Daoy (cell line): ENCODE results near the gene TNFAIP8. TPM values are rescaled to one million over a fixed set of nuclear protein-coding genes. Genes with fewer than 3 reads are reported as not detected.

Experiments
- DNase-seq: peaks from one replicate; pipeline ENCODE4 v3.0.0-alpha.2; 2015; ENCODE audit warnings: low read depth
- total RNA-seq: library from RNA; depleted of rRNA; stranded (reverse); fragments of >200 nt; shearing (Covaris generic); gene quantifications from 2 replicates; pipeline ENCODE4 v1.2.3, GENCODE V29; 2014

TNFAIP8 gene
- total RNA-seq, 1 experiment from 2014 or later = 51.7 TPM

DNA sequence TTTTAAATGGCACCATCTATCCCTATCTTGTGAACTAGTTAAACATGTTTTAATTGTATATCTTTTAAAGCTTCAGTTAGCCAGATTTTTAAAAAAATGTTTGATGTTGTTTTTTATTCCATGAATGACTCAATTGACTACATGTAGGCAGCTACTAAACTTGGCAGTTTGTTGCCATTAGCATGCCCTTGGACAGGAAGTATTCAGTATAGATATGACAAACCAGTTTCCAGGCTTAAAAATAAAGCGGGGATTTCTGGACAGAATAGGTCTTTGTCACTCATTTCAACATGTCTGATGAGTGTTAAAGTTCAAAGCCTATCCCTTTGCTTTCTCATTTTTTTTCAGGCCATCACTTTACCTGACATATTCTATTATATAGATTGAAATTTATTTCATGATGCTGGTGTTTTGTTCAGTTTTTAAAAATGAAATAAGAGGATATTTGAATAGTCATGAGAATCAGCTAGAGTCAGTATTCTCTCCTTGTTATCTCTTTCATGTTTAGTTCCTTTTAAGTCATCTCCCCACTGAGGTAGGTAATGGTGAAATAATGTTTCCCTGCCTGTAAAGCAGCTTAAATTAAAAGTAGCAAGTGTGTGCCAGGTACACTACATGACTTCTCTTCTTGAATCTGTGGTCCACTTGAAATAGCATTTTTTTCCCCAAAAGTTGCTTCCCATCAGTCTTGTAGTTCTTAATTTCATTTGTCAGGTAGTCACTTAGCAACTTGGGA lies 11.9 kb downstream of the TNFAIP8 start:
- peak; percentile 59 for DNase-seq

DNA sequence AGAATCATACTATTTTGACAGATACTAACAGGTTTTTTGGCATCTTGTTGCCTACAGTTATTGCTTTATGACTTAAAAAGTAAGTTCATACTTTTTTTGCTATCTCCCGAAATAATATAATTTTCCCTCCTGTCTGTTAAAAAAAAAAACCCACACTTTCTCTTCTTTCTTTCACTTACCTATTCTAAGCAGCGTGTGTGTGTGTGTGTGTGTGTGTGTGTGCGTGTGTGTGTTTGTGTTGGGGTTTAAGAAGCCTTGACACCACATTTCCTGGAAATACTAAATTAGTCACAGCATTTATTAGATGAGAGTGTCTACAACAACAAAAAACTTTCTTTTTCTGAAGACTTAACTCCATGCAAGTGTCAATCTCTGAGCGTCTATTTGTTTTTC lies 12.4 kb downstream of the TNFAIP8 start:
- no peak for DNase-seq

DNA sequence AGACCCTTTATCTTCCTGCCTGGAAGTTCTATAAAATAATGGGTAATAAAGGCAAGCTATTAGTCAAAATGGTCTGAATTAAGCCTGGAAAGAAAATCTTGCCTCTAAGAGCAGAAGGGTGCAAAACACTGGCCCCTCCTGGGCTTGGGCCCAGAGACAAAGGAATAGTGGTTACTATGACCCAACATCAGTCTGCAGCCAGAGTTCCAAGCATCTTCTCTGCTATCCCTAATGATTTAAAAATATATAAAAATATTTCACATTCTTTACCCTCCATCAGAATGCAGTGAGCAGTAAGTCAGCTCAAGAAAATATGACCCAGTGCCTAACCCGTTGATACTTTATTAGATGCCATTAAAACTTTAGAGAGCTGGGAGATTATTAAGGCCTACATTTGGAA lies 14.7 kb downstream of the TNFAIP8 start:
- DNase-seq = no peak

DNA sequence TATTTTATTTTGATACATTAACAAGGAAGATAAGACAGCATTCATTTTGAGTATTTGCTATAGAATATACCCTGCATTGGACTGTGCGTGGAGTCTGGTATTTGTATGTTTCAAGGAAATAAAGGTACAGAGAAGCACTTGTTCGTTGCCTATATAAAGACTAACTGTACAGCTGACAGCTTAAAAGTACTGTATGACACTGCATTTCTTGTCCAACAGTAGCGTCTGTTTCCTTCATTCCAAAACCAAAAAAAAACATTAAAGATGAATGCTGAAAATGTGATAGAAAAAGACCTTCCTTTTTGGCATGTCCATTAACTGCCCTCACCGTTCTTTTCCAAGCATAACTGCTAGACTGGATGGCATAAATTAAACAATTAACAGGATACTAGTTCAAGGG lies 15.3 kb downstream of the TNFAIP8 start:
- DNase-seq = no peak

DNA sequence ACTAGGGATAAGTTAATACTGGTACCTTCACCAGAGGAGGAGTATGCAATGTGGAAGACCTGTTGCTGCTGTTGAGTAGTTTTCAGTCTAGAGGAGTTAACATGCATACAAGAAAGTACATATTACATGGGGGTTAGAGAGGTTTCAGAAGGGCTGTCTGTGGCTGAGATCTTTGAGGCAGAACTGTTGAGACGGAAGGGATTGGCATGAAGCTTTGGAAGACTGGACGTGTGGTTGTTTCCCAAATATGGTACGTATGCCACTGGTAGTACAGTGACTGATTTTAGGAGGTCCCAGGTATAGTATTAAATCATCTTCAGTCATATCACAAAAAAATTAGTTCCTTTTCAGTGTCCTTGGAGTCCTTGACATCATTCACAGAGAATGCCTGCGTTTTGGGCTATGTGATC lies 17.6 kb downstream of the TNFAIP8 start:
- no peak for DNase-seq

DNA sequence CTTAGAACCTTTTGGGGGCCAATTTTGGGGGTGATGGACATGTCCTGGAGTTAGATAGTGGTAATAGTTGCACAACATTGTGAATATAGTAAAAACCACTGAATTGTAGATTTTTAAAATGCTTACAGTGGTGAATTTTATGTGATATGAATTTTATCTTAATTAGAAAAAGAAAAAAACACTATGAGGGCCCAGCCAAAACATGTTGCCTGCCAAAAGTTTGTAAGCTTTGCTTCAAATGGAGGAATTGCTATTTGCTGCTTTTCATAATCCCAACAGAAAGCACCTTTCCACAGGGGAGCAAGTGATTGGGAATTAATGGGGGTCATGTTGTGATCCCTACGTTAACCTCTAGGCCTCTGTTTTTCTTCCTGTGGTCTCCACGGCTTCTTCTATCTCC lies 19.1 kb downstream of the TNFAIP8 start:
- DNase-seq = no peak

DNA sequence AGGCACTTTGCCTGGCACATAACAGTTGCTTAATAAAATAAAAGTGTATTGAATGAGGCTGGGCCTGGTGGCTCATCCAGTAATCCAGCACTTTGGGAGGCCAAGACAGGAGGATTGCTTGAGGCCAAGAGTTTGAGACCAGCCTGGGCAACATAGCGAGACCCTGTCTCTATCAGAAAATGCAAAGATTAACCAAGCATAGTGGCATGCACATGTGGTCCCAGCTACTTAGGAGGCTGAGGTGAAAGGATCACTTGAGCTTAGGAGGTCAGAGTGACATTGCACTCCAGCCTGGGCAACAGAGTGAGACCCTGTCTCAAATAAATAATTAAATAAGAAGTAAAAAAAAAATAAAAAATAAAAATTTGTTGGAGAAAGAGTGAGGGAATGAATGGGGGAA lies 21.2 kb downstream of the TNFAIP8 start:
- DNase-seq = no peak

DNA sequence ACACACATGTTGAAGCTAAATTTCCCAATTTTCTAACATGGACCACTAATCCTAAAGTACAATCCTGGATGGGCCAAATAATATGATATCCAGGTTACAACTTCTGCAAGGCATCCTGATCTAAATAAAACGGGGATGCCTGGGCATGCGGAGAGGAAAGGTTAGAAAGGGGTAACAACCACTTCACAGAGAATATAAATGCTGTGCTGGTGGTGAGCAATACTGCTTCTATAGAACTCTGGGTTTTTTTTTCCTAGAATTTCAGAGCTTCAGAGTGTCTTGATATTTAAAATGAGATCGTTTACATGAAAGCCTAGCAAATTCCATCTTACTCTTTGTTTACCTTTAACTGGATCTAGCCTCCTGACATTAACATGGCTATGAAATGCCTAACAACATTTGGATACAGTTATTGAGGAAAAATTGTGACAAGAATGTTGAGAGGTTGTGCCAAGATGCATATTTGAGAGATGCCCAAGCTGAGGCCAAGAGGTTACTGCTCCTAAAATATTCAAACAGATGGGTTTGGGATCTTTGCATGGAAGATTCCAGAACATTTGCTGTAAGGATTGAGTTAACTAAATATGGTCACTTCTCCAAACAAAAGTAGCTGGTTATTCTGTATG lies 22.4 kb downstream of the TNFAIP8 start:
- no peak for DNase-seq

DNA sequence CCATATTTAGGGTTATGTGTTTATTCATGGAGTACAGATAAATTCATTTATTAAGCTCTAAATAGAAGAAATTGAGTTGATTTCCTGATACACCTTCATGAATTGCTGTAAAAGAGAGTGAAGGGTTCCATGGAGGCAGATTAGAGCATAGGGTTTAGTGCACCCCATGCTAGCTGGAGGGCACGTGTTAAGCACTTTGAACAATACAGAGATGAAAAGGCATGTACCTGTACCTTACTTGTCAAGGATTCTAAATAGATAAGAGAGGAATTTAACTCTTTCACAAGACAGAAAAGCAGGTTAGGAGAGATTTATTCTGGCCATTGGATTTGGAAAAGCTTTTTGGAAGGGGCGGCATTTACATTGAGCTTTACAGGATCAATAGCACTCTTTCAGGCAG lies 23.3 kb downstream of the TNFAIP8 start:
- no peak for DNase-seq

DNA sequence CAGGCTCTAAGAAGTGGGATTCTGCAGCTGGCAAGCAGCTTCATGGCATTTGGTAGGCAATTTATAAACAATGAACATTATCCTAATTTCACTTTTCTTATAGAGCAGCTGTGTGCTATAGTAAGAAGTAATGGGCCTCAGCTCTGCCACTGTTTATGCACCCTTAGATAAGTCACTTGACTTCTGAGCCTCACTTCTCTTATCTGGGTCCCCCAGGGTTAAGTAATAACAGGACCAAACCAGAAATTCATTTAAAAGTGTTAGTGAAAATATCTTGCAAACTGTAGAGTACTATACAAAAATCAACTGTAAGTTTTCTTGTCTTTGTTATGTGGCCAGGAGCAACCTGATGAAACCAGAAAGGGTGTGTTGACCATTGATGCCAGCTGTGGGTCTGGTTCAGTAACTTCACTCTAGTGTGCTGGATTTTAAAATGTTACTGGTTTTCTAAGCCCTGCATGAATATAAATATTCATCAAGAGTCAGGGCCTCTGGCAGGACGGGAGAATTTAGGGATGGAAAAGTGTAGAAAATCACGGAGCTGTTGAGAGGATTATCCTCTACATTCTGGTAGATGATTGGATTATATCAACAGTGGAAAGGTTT lies 24.2 kb downstream of the TNFAIP8 start:
- DNase-seq = no peak

DNA sequence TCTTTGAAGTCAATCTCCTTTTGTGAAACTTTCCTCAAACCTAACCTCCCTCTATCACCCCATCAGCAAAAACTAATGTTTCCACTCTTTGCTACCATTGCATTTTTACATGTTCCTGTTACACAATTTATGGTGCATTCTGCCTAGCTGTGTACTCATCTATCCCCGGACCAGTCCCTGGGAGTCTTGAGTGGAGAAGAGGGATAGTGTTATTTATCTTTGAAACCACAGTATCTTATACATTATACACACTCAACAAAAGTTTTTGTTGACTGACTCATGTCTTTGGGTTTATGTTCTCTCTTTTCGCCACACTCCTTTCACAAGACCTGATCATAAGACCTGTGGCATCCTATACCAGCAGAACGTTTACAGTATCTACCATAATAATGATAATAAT lies 26.4 kb downstream of the TNFAIP8 start:
- DNase-seq = no peak

DNA sequence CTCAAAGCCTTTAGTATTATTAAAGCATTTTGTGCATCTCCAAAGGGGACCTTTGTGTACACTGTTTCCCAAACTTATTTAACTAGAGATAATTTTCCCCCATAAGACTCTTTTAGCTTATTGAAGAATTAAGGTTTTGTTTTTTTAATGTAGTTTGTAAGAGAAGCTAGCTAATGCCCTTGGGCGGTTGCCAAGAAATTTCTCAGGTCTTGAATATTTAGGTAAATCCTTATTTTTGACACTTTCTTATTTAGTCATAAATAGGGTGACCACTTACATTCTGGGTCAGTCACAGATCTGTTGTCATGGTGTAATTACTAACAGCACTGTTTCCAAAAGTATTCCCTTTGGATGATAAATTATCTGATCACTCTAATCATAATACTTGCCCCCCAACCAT lies 27.2 kb downstream of the TNFAIP8 start:
- DNase-seq = no peak

DNA sequence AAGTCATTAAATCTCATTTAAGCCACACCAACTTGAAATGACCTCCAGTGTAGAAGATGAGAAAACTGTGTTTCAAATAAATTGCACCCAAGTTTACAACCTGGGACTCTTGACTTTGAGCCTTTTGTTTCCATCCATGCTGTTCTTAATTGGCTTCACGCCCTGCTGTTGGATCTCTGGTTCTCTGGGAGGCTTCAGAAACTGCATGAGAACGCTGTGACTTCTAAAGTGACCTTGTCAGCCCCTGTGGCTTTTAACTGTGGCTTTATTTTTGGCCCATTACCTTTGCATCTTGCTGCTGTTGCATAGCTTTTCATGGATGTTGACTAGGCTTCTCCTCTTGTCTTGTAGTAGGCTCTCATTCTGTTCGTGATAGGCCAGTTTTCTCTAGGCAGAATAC lies 29.3 kb downstream of the TNFAIP8 start:
- DNase-seq = no peak

DNA sequence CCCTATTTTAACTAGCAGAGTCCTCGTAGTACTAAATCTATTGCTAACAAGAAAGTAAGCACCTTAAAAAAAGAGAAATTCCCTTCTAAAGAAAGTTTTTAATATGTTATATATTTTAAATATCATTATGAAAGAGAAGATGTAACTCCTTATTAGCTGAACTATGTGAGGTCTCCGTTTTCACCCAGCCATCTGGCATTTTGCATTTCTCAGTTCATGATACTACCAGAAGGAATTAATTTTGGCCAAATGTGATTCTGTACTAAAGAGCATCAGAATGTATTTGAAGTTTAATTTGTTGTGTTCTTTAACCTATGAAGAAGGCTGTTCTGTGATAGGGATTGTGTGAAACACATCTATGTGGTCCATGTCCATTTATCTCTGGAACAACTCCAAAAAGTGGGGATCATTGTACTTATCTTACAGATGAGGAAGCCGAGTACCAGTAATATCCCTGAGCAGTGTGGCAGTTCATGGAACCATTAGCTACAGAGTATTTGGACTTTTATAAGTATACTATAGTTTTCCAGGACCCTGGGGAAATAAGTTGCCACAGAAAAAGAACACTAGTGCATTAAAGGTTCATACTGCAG lies 29.8 kb downstream of the TNFAIP8 start:
- DNase-seq = no peak

DNA sequence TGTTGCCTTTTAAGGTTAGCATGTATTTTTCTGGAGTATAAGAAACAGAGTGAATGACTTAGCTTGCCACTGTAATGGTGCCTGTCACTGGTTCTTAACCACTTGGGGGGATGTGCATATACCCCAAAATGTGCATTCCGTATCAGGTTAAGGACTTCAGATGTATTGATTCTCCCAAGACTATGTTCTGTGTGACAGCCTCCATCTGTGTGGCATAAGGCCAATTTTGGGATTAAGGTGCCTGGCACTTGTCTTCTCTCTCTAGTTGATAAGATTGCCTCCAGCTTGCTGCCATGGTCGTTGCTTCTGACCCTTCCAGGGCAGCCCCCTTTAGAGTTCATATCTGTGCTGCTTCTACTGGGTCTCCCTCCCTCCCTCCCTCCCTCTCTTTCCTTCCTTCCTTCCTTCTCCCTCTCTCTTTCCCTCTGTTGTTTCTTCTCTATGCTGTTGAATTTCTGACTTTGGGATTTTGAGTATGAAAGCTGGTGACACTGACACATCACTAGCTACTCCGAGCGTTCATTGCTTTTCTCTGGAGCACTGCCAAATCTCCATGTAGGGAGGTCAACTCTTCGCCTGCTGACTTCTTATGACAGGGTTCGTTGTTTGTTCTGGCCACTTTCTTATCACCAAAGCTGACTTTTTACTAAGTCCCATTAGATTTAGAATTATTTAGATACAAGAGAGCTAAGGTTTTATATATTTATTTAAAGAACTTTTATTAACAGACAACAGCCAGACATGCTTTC lies 31.0 kb downstream of the TNFAIP8 start:
- peak; percentile 34 for DNase-seq

DNA sequence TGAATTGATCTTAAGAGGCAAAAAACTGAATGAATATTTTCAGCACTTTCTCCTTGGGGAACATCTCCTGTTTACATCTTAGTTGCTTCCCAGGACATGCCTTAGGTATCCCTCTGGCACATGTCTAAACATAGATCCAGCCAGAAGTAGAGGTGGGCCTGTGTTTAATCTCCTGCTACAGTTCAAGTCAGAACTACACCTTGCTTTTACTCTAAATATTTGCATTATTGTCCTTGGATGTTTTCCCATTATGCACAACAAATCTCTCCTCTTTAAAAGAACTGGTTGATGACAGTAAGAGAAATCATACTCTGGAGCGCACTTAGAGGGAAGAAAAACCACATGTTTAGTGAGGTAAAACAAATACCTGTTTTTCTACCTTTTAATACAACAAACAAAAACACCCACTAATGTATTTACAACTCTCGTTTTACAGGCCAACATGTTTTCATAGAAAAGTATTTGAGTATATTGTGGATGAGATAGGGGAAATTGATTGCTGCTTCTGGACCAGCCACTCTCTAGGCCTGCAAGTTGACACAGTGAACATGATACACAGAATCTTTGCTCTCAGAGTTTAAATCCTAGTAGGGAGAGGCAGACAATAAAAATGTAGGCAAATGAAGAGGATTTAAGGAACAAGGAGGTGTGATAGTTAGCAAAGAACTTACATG lies 32.3 kb downstream of the TNFAIP8 start:
- no peak for DNase-seq

DNA sequence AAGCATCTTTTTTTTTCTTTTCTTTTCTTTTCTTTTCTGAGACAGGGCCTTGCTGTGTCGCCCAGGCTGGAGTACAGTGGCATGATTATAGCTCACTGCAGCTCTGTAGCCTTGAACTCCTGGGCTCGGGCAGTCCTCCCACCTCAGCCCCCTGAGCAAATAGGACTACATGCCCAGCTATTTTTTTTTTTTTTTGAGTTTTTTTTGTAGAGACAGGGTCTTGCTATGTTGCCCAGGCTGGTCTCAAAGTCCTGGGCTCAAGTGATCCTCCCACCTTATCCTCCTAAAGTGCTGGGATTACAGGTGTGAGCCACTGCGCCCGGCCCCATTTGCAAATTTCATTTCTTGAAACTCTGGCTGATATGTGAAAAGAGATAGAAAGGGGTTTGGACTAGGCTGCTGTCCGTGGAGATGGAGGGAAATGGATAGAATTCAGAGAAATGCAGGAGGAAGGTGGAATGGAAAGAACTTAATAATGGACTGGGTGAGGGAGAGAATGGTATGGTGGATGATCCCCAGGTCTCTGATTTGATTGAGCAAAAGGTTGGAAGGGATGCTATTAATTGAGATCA lies 32.9 kb downstream of the TNFAIP8 start:
- DNase-seq = no peak

DNA sequence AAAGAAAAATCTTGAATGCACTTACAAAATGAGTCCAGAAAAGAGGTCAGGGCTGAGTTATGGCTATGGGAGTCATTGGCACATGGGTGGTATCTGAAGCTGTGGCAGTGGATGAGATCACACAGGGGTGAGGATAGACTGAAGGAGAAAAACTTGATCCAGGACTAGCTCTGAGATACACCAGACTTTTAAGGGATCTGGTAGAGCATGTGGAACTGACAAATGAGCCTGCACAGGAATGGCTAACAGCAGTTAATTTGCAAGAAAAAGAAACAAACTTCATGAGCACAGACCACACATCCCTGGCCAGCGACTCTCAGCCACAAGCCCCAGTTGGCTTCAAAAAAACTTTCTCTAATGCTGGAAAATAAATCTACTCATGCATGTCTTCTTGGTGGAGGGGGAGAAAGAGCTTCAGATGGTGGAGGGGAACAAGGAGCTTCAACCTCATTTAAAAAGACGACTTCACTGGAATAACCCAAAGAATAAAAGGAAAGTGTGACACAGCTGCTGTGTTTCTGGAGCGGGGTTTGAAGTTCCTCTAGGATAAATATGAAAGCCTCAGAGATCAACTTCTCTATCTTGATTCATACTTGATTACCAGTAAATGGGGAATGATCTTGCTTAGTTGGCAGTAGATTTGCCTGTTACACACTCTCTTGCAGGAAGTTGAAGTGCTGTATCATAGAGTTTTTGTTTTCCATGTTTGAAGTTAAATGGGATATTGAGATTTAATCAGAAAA lies 33.6 kb downstream of the TNFAIP8 start:
- peak; percentile 34 for DNase-seq

DNA sequence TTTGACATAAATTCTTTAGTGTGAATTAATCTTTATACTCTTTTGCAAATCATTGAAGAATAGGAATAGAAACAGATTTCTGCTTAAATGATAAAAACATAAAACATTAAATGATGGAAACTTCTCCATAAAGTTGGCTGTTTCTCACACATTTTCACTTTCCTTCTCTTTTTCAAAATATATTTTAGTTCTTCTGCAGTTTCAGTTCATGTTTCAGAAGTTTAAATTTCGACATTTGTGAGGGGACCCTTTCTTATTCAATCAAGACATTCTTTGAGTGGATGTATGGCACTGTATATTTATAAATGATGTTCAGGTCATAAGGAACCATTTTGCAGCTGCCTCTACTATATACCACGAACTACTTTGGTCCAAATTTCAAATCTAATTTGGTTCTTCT lies 34.6 kb downstream of the TNFAIP8 start:
- no peak for DNase-seq

DNA sequence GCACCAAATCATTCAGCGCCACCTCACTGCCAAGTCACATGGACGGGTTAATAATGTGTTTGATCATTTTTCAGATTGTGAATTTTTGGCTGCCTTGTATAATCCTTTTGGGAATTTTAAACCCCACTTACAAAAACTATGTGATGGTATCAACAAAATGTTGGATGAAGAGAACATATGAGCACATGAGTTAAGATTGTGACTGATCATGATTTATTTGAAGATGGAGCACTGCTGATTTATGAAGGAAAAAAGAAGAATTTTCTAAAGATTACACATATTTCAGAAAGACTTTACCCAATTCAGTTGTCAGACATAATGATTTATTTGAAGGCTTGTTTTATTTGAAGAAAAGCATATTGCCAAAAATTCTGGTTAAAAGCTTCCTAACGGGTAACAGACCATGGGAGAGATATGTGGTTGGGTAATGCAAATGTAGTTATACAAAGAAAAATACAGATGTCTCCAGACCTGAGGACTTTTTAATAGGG lies 37.4 kb downstream of the TNFAIP8 start:
- DNase-seq = no peak
